ENCODE data around the gene SMG6.
A peak's percentile ranks its signal among the peaks of the same experiment; 100 is the strongest.

The SMG6 gene

GRCh38 chr17:2027528-2028233, 275.9 kb downstream of the SMG6 start:
- Histone ChIP-seq H3K36me3 (ENCODE audit: insufficient read depth, low read length) (no peaks in the 10 kb centered on the region), H3K27me3 (ENCODE audit: control insufficient read depth, insufficient read depth, low read length) (peaks cover 33% of the 10 kb centered on the region), H3K4me3 (ENCODE audit: low read length) (no peak overlapping the region), H3K9me3 (replicated peaks; ENCODE audit: low read length) (no peaks in the 10 kb centered on the region), H3K9ac (ENCODE audit: low read depth, low read length) (no peak overlapping the region), H3K4me1 (ENCODE audit: control insufficient read depth, insufficient read depth, low read length) (peaks cover 27% of the 10 kb centered on the region), H3K4me2 (ENCODE audit: low read length) (no peak overlapping the region)

- Histone ChIP-seq H3K9me3 (replicated peaks; ENCODE audit: low read length) (no peaks in the 10 kb centered on the region), H3K9ac (ENCODE audit: low read depth, low read length) (peak overlapping the region; percentile 6), H3K27me3 (ENCODE audit: control insufficient read depth, insufficient read depth, low read length) (peaks cover 43% of the 10 kb centered on the region), H3K4me2 (ENCODE audit: low read length) (peak overlapping the region; percentile 84), H3K36me3 (ENCODE audit: insufficient read depth, low read length) (no peaks in the 10 kb centered on the region), H3K4me3 (ENCODE audit: low read length) (peak overlapping the region; percentile 64), H3K4me1 (ENCODE audit: control insufficient read depth, insufficient read depth, low read length) (peaks cover 23% of the 10 kb centered on the region)
Observed at GRCh38 chr17:2025622-2026309, 277.8 kb downstream of the SMG6 start.

GRCh38 chr17:2025220-2025621, 278.4 kb downstream of the SMG6 start, which contains the start of gene RTN4RL1:
Gene RTN4RL1, minus strand, starts transcription at chr17:2025334. Its CDS starts 469 bp downstream, at chr17:2024865.
- Histone ChIP-seq H3K4me3 (ENCODE audit: low read length) (peak within 1 kb of the TSS; percentile 64), H3K27me3 (ENCODE audit: control insufficient read depth, insufficient read depth, low read length) (peaks cover 48% of the 10 kb centered on the region), H3K4me2 (ENCODE audit: low read length) (peak within 1 kb of the TSS; percentile 84), H3K9me3 (replicated peaks; ENCODE audit: low read length) (no peaks in the 10 kb centered on the region), H3K4me1 (ENCODE audit: control insufficient read depth, insufficient read depth, low read length) (peaks cover 21% of the 10 kb centered on the region), H3K9ac (ENCODE audit: low read depth, low read length) (peak within 1 kb of the TSS; percentile 6), H3K36me3 (ENCODE audit: insufficient read depth, low read length) (no peaks in the 10 kb centered on the region)

GRCh38 chr17:2024572-2025219, 278.9 kb downstream of the SMG6 start:
- Histone ChIP-seq H3K27me3 (ENCODE audit: control insufficient read depth, insufficient read depth, low read length) (peaks cover 54% of the 10 kb centered on the region), H3K4me3 (ENCODE audit: low read length) (peak overlapping the region; percentile 64), H3K4me1 (ENCODE audit: control insufficient read depth, insufficient read depth, low read length) (peaks cover 20% of the 10 kb centered on the region), H3K4me2 (ENCODE audit: low read length) (peak overlapping the region; percentile 84), H3K36me3 (ENCODE audit: insufficient read depth, low read length) (no peaks in the 10 kb centered on the region), H3K9me3 (replicated peaks; ENCODE audit: low read length) (no peaks in the 10 kb centered on the region), H3K9ac (ENCODE audit: low read depth, low read length) (no peak overlapping the region)

DNA sequence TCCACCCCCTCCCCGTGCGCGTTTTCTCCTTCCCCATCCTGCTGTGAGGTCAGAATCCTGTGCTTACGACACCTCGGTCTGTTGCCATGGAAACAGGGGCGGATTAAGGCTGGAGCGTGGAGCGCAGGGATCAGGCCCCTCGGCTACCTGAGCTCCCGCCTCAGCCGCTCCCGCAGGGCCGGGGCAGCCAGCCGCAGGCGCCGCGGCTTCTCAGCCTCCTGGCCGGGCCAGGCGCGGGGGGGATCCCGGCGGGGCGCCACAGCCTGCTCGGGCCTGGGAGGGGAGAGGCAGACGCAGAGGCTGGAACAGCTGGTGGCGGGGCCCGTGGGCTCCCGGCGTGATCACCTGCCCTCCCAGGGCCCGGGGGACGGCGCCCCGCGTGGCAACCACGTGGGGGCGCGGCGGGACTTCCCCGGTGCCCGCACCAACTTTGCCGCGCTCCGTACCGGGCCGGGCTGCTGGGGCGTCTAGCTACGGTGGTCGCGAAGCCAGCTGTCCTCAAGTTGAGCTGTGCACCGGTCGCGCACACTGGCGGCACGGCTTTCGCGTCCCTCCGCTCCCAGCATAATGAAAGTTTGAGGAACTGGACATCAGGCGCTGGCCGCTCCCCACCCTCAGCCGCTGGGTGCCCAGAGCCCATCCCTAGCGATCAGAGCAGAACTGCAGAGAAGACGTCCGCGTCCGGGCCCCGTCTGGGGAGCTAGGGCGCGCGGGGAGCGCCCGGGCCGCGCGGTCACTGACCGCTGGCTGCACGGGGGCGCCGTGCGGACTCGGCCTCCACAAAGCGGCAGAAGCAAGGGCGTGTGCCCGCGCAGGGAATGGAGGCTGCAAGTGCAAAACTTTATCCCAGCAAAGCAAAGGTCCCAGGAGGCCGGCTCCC, 279.7 kb downstream of the SMG6 start:
- Histone ChIP-seq H3K4me2 (ENCODE audit: low read length) (peak overlapping the region; percentile 84), H3K9ac (ENCODE audit: low read depth, low read length) (no peak overlapping the region), H3K36me3 (ENCODE audit: insufficient read depth, low read length) (no peaks in the 10 kb centered on the region), H3K4me3 (ENCODE audit: low read length) (peak overlapping the region; percentile 64), H3K9me3 (replicated peaks; ENCODE audit: low read length) (no peaks in the 10 kb centered on the region), H3K27me3 (ENCODE audit: control insufficient read depth, insufficient read depth, low read length) (peaks cover 61% of the 10 kb centered on the region), H3K4me1 (ENCODE audit: control insufficient read depth, insufficient read depth, low read length) (peaks cover 18% of the 10 kb centered on the region)

GRCh38 chr17:2023256-2023655, 280.3 kb downstream of the SMG6 start:
- H3K27me3 ChIP-seq (ENCODE audit: control insufficient read depth, insufficient read depth, low read length), result peaks cover 68% of the 10 kb centered on the region
- no peak overlapping the region for H3K4me3 ChIP-seq (ENCODE audit: low read length)
- H3K4me1 ChIP-seq (ENCODE audit: control insufficient read depth, insufficient read depth, low read length), result peaks cover 18% of the 10 kb centered on the region
- H3K36me3 ChIP-seq (ENCODE audit: insufficient read depth, low read length), result no peaks in the 10 kb centered on the region
- H3K9me3 ChIP-seq (replicated peaks; ENCODE audit: low read length), result no peaks in the 10 kb centered on the region
- no peak overlapping the region for H3K4me2 ChIP-seq (ENCODE audit: low read length)
- H3K9ac ChIP-seq (ENCODE audit: low read depth, low read length), result no peak overlapping the region

DNA sequence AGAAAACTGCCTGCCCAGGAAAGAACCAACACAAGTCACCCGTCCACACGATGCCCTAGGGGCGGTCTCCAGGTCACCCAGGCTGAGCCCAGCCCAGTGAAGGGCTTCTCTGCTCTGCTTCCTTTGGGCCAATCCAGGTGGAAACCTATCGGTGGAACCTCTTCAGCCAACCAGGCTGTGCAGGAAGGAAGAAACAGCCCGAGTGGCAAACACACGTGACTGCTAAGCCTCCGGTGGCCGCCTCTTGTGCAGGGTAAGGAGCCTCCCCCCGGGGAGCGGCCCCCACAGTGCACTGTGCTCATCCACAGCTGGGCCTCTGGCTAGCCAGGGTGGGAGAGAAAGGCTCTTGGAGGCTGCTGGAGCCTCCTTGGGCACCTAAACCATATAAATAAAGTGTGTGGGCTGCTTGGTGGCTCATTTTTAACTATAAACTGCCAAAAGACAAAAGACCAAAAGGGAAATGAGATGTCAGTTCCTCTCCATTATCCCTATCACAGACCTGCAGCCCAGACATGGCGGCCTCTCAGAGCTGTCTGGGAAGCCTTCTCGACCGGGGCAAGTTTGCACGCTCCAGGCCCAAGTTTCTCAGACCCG, 280.8 kb downstream of the SMG6 start:
- Histone ChIP-seq H3K4me3 (ENCODE audit: low read length) (no peak overlapping the region), H3K4me1 (ENCODE audit: control insufficient read depth, insufficient read depth, low read length) (peaks cover 18% of the 10 kb centered on the region), H3K36me3 (ENCODE audit: insufficient read depth, low read length) (no peaks in the 10 kb centered on the region), H3K9ac (ENCODE audit: low read depth, low read length) (no peak overlapping the region), H3K9me3 (replicated peaks; ENCODE audit: low read length) (no peaks in the 10 kb centered on the region), H3K4me2 (ENCODE audit: low read length) (no peak overlapping the region), H3K27me3 (ENCODE audit: control insufficient read depth, insufficient read depth, low read length) (peaks cover 73% of the 10 kb centered on the region)

- Histone ChIP-seq H3K36me3 (ENCODE audit: insufficient read depth, low read length) (no peaks in the 10 kb centered on the region), H3K9me3 (replicated peaks; ENCODE audit: low read length) (no peaks in the 10 kb centered on the region), H3K27me3 (ENCODE audit: control insufficient read depth, insufficient read depth, low read length) (peaks cover 84% of the 10 kb centered on the region), H3K9ac (ENCODE audit: low read depth, low read length) (no peak overlapping the region), H3K4me3 (ENCODE audit: low read length) (no peak overlapping the region), H3K4me2 (ENCODE audit: low read length) (no peak overlapping the region), H3K4me1 (ENCODE audit: control insufficient read depth, insufficient read depth, low read length) (peaks cover 16% of the 10 kb centered on the region)
Observed at GRCh38 chr17:2020721-2021120, 282.9 kb downstream of the SMG6 start.

DNA sequence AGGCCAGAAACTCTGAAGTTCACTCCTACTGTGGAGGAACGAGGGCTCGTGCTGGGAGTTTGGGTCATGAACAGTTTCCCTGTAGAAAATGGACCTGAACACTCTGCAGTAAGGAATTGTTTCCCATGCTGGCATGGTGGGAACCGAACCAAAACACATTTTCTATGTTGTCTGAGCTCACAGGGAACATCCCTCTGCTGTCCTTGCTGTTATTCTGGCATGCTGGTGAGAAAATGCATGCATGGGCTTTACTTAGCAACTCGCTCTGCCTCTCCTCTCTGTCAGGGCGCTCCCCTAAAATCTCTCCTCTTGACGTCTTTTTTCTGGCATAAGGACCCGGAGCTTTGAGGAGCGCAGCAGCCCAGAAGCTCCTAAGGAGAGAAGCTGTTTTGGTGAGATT, 283.9 kb downstream of the SMG6 start:
- peaks cover 10% of the 10 kb centered on the region for H3K4me1 ChIP-seq (ENCODE audit: control insufficient read depth, insufficient read depth, low read length)
- H3K36me3 ChIP-seq (ENCODE audit: insufficient read depth, low read length), result no peaks in the 10 kb centered on the region
- peaks cover 83% of the 10 kb centered on the region for H3K27me3 ChIP-seq (ENCODE audit: control insufficient read depth, insufficient read depth, low read length)
- no peaks in the 10 kb centered on the region for H3K9me3 ChIP-seq (replicated peaks; ENCODE audit: low read length)
- no peak overlapping the region for H3K9ac ChIP-seq (ENCODE audit: low read depth, low read length)
- H3K4me2 ChIP-seq (ENCODE audit: low read length), result no peak overlapping the region
- no peak overlapping the region for H3K4me3 ChIP-seq (ENCODE audit: low read length)

GRCh38 chr17:2018716-2019510, 284.7 kb downstream of the SMG6 start:
- H3K4me2 ChIP-seq (ENCODE audit: low read length), result no peak overlapping the region
- H3K4me3 ChIP-seq (ENCODE audit: low read length), result no peak overlapping the region
- H3K4me1 ChIP-seq (ENCODE audit: control insufficient read depth, insufficient read depth, low read length), result peaks cover 4% of the 10 kb centered on the region
- H3K27me3 ChIP-seq (ENCODE audit: control insufficient read depth, insufficient read depth, low read length), result peaks cover 75% of the 10 kb centered on the region
- no peaks in the 10 kb centered on the region for H3K36me3 ChIP-seq (ENCODE audit: insufficient read depth, low read length)
- H3K9ac ChIP-seq (ENCODE audit: low read depth, low read length), result no peak overlapping the region
- H3K9me3 ChIP-seq (replicated peaks; ENCODE audit: low read length), result no peaks in the 10 kb centered on the region

All from skeletal muscle satellite cell (primary cell).